GM21529 (cell line): ENCODE measurements around the gene MUC6.

Source experiments
- ATAC-seq: cut with Tn5 transposase; IDR thresholded peaks from one replicate; pipeline ENCODE4 v1.9.1; 2021; ENCODE audit not compliant: unreplicated experiment

MUC6 gene

GRCh38 chr11:1009991-1010390 is 26.5 kb downstream of the MUC6 start:
- no peak for ATAC-seq

GRCh38 chr11:1009371-1009770 is 27.1 kb downstream of the MUC6 start:
- ATAC-seq = no peak

GRCh38 chr11:1008803-1009145 is 27.7 kb downstream of the MUC6 start:
- no peak for ATAC-seq

- no peak for ATAC-seq
These were observed 28.3 kb downstream of the MUC6 start for GRCh38 chr11:1008001-1008802.

DNA sequence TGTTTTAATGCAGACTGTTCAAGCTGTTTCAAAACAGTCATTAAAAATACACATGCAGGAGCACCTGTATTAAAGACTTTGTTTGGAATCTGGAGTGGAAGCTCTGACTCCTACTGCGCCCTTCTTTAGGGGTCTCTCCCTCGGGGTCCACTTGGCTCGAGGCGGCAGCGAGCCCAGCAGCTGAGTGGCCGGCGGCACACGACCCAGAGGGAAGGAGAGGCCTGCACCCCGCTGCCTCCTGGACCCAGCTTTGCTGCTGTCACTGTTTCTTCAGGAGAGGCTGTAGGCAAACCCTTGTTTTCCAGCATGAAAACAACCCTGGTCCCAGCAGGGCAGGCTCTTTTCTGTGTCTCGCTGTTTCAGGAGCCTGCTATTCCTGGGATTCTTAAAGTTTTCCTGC is 29.2 kb downstream of the MUC6 start:
- ATAC-seq = no peak

GRCh38 chr11:1006762-1007161 is 29.8 kb downstream of the MUC6 start:
- no peak for ATAC-seq

DNA sequence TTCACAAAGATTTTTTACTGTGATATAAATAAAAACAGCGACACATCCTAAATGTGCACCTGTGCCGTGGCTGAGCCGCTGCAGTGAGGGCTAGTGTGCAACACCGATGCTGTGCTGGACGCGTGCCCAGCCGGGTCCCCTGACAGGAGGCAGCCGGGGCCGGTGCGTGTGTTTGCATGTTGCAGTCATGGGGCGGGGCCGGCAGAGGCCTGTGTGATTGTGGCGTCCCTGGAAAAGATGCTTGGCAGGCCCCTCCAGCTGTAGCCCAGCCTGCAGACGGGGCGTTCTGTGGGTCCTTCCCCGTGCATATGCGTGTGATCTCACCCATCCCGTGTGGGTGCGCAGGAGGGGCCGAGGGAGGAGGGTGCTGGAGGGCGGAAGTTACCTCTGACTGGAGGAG is 30.6 kb downstream of the MUC6 start:
- no peak for ATAC-seq

GRCh38 chr11:1003159-1003558 is 33.4 kb downstream of the MUC6 start:
- ATAC-seq = no peak

DNA sequence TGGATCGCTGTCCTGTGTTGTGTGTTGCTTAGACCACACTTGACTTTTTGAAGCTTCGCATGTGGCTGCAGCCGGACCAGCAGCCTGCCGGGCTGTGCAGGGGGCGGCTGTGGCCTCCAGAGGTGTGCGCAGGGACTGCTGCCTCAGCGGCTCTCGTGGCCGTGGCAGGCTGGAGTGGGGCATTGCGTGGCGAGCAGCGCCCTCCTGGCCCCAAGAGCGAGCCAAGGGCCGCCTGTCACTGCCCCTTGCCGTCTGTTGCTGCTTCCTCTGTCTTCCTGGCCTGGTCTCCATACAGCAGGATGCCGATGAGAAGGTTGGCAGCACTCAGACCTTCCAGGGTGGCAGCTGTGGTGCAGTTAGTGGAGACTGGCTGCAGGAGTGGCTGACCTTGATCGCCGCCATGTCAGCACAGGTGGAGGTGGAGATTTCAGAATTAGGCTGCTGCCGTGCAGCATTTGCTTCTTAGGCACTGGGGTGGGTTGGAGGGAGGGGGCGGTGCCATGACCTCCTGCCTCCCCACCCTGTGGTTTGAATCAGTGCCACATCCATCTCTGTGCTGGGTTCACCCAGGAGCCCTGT is 34.0 kb downstream of the MUC6 start:
- no peak for ATAC-seq

DNA sequence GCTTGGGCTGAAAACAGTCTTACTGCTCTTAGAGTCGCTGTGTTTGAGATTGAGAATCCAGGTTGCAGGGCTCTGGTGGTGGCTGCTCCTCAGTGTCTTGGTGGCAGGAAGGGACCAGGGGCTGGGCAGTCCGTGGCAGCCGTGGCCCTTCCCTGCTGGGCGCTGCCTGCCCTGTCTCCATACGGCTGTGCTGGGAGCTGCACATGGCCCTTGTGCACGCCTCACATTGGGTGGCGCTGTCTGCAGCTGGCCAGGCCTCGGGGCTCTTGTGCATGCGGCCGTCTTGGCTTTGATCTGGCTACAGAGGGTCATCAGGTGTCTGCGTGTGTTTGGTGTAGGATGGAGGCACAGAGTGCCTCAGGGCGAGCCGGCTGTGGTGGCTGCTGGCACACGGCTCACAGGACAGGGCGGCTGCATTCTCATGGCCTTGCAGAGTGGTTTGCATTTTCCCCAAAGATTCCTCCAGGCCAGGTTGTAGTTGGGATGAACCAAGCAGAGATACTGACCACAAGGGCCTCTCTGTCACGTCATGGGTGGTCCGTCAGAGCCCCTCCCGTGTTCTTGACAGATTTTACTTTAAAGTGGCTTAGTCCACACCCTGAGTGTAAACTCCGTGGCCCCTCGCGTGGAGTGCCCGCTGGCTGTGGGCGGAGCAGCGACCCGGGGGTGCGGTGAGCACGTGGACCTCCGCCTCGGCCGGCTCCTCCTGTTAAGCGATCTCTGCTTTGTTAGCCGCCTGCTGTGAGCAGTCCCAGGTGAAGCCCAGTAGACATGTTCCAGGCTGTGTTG is 34.7 kb downstream of the MUC6 start:
- no peak for ATAC-seq

DNA sequence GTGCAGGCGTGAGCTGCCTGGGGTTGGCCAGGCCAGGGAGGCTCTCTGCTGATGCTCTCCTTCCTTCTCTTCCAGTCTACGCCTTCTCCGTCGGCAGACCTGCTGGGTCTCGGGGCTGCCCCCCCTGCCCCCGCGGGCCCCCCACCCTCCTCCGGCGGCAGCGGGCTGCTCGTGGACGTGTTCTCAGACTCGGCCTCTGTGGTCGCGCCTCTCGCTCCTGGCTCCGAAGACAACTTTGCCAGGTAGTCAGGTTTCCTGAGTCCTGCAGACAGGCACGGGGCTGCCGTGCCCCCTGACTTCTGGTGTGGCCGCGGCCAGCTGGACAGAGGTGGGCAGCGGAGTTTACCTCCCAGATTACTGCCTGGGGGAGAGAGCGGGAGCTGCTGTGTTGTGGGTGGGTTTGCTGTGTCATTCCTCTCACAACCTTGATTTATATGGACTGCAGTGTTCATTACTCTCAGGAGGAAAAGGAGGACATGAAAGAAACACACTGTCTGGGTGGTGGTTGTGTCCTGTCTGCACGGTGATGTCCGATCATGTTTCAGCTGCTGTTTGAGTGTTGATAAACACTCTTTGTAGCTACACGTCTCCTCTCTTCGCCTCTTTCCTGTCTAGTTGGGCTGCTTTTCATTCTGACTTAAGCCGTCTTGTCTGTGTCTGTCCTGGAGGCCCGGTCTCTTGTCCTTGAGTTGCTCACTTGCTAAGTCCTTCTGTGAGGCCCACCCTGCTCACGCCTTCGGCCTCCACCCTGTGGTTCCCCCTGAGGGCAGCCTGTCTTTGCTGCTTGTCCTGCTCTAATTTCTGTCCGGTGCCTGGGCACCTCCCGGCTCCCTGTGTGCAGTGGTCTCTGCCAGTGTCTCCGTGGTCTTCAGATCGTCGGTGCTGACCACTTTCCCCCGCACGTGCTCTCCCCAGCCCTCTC is 35.9 kb downstream of the MUC6 start:
- no peak for ATAC-seq

DNA sequence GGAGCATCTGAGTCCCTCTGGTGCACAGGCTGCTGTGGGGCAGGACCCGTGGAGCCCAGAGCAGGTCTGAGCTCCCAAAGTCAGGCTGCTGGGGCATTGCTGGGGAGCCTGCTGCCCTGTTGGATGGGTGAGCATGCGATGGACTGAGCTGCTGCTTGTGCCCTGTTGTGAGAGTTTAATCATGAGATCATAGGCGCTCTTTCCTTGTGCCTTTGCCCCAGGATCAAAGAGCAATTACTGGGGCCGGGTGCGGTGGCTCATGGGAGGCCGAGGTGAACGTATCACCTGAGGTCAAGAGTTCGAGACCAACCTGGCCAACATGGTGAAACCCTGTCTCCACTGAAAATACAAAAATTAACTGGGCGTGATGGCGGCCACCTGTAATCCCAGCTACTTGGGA is 37.5 kb downstream of the MUC6 start:
- ATAC-seq = no peak

GRCh38 chr11:997907-998306 is 38.6 kb downstream of the MUC6 start:
- no peak for ATAC-seq

- ATAC-seq = peak; percentile 38
These were observed 39.8 kb downstream of the MUC6 start for GRCh38 chr11:996681-997080.

DNA sequence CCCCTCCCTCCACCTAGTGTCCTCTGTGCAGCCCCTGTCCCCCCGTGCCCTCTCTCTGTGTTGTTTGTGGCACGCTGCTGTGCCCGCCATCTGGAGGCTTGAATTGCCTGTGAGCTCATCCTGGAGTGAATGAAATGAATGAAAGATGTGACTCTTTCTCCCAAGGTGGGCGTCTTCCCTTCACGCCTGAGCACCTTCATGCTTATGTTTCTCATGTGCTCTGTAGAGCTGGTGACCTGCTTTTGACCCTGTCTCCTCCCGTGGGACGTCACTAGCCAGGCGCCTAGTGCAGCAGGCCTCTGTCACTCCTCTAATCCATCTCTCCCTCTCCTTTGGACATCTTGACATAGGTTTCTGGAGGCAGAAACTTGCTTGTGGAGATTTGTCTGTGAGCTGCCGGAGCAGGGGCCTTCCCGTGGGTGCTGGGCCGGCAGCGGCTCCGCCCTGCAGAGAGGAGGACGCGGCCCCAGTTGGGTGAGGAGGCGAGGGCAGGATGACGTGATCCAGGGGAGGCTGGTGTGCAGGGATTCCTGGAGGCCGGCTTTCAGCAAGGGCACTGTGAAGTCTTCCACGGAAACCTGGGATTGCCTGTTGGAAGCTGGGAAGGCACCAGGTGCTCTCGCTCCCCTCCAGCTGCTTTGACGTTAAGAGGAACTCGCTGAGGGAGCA is 40.6 kb downstream of the MUC6 start:
- peak; percentile 76 for ATAC-seq

- ATAC-seq = no peak
These were observed 41.3 kb downstream of the MUC6 start for GRCh38 chr11:995044-995751.

GRCh38 chr11:993632-994167 is 42.8 kb downstream of the MUC6 start:
- no peak for ATAC-seq

GRCh38 chr11:992577-992976 is 43.9 kb downstream of the MUC6 start:
- no peak for ATAC-seq

GRCh38 chr11:991711-992307 is 44.7 kb downstream of the MUC6 start:
- ATAC-seq = no peak
